Breast epithelium (tissue), 4 donors: ENCODE data around the gene EIF4G2. TPM values are rescaled to one million over a fixed set of nuclear protein-coding genes. Genes with fewer than 3 reads are reported as not detected.
A peak's percentile ranks its signal among the peaks of the same experiment; 100 is the strongest.

Experiments
- DNase-seq, 2 donors: peaks; one replicate each; pipeline ENCODE4 v3.0.0-alpha.2; 2019; ENCODE audit warnings: low spot score in 2 of 2
- H3K27ac ChIP-seq, 2 donors: fragments of 200-600 bp; sonication (generic) in 1 of 2; one replicate each; pipeline ENCODE4 v1.5.1; 2016 to 2019; ENCODE audit warnings: mild to moderate bottlenecking in 1 of 2
- H3K27me3 ChIP-seq, 2 donors: fragments of 200-600 bp; sonication (generic) in 1 of 2; one replicate each; pipeline versions ENCODE4 v1.5.1 to v1.6.0; 2017 to 2019; ENCODE audit warnings: control low read depth in 1 of 2, mild to moderate bottlenecking in 1 of 2
- H3K36me3 ChIP-seq: fragments of 200-600 bp; one replicate; pipeline ENCODE4 v1.5.1; 2019
- H3K4me1 ChIP-seq, 2 donors: fragments of 200-600 bp; sonication (generic); one replicate each; pipeline ENCODE4 v1.5.1; 2016 to 2019; ENCODE audit warnings: control low read depth in 1 of 2
- H3K4me3 ChIP-seq, 3 donors: fragments of 200-600 bp; sonication (generic); 1 replicate in 2 of 3; 2 replicates in 1 of 3; pipeline ENCODE4 v1.5.1; 2016 to 2019; ENCODE audit warnings: mild to moderate bottlenecking in 3 of 3, moderate library complexity in 2 of 3
- H3K9me3 ChIP-seq, 2 donors: fragments of 200-600 bp; sonication (generic) in 1 of 2; one replicate each; pipeline ENCODE4 v1.5.1; 2016 to 2019; ENCODE audit warnings: control low read depth in 1 of 2
- POLR2A ChIP-seq: fragments of 450-650 bp; IDR thresholded peaks from one replicate; pipeline ENCODE4 v1.6.1; 2016; ENCODE audit warnings: antibody characterized with exemption, mild to moderate bottlenecking, moderate library complexity
- POLR2AphosphoS5 ChIP-seq, 3 donors: sonication (generic); formaldehyde crosslinking; IDR thresholded peaks; one replicate each; pipeline ENCODE4 v1.6.1; 2017; ENCODE audit warnings: antibody characterized with exemption in 3 of 3
- intact Hi-C: fragments of 100-400 bp; cut with DNase I; formaldehyde crosslinking; loops from one replicate; pipeline ENCODE4 v1.15.1; 2023; ENCODE audit warnings: low total_unique reads
- total RNA-seq, 3 donors: library from RNA; depleted of rRNA; stranded (reverse); fragments of >200 nt; gene quantifications; one replicate each; pipeline ENCODE4 v1.1.0, GENCODE V29; 2016
- TF ChIP-seq, protein P1 (sequence below), 3 donors: fragments of 450-650 bp; IDR thresholded peaks; one replicate each; pipeline ENCODE4 v1.5.1; 2016 to 2017; ENCODE audit warnings: antibody characterized with exemption in 3 of 3, mild to moderate bottlenecking in 3 of 3, moderate library complexity in 3 of 3

The EIF4G2 gene
- total RNA-seq, 3 donors from 2014 or later, result 385 to 456 (median 416) TPM

DNA sequence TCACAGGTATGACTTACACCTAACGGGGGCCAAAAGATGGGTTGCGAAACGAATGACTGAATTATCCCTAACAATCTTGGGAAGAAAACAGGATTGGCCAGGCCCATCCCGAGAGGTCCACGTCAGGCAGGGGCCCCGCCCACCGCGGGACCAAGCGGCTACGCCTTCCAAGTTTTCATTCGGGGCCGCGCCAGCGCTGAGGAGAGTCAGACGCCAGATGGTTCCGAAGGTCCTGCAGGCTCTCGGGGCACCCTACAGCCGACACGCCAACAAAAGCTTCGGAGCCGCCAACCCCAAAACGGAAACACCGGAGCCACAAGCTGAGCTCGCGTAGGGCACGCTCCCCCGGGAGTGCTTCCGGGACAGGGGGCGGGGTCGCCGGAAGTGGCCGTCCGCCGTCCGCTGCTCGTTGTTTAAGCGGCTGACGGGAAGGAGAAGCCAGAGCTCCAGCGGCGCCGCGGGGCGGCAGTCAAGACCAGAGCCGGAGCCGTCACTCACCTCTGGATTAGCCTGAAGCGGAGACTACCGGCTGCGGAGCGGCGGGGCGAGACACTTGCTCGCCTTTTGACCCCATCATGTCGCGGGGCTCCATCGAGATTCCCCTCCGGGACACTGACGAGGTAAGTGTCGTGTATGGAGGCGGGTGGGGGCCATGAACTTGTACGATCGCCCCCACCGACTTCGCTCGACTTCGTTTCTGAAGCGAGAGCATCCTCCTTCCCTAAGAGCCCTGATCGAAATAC, 57.7 kb downstream of the EIF4G2 start, which contains the start of gene CTR9:
Gene CTR9, plus strand, starts transcription at position 409 of the 743 bp plus-strand sequence. Its CDS starts 167 bp downstream, at position 576.
- peak; percentile 86 to 93 for DNase-seq
- Histone ChIP-seq H3K27me3 (no peaks in the 10 kb centered on the region), H3K9me3 (no peaks in the 10 kb centered on the region), H3K27ac (peak within 1 kb of the TSS; percentile 92 to 93), H3K4me1 (no peaks in the 10 kb centered on the region), H3K4me3 (peak within 1 kb of the TSS; percentile 82 to 95 (median 89)), H3K36me3 (no peaks in the 10 kb centered on the region)
- TF ChIP-seq, protein P1, sequence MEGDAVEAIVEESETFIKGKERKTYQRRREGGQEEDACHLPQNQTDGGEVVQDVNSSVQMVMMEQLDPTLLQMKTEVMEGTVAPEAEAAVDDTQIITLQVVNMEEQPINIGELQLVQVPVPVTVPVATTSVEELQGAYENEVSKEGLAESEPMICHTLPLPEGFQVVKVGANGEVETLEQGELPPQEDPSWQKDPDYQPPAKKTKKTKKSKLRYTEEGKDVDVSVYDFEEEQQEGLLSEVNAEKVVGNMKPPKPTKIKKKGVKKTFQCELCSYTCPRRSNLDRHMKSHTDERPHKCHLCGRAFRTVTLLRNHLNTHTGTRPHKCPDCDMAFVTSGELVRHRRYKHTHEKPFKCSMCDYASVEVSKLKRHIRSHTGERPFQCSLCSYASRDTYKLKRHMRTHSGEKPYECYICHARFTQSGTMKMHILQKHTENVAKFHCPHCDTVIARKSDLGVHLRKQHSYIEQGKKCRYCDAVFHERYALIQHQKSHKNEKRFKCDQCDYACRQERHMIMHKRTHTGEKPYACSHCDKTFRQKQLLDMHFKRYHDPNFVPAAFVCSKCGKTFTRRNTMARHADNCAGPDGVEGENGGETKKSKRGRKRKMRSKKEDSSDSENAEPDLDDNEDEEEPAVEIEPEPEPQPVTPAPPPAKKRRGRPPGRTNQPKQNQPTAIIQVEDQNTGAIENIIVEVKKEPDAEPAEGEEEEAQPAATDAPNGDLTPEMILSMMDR (IDR thresholded peaks at IDR 0.05), result no peak
- TF ChIP-seq POLR2A (peak; percentile 70), POLR2AphosphoS5 (IDR thresholded peaks at IDR 0.05) (peak; percentile 84 to 92 (median 85))
- intact Hi-C loops, result no loop called here

DNA sequence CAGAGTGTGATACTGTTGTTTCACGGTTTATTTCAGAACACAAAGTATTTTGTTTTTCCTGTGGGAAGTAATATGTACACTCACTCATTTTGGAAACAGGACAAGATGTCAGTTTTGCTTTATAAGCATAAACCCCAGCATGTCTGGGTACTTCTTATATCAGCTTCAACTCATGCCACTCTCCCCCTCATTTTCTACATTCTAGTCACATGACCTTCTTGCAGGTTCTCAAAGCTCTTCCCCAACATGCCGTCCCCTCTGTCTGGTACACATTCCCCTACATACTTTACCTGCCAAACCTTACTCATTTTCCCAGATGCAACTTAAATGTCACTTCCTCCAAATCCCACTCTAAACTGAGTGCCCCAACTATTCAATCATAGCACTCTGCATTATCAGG, 59.2 kb downstream of the EIF4G2 start:
- no peaks in the 10 kb centered on the region for H3K27me3 ChIP-seq
- no peak overlapping the region for H3K27ac ChIP-seq
- H3K9me3 ChIP-seq, result no peaks in the 10 kb centered on the region
- no peak for DNase-seq
- no peaks in the 10 kb centered on the region for H3K36me3 ChIP-seq
- H3K4me1 ChIP-seq, result no peaks in the 10 kb centered on the region
- H3K4me3 ChIP-seq, result no peak overlapping the region
- intact Hi-C loops, result no loop called here
- TF ChIP-seq POLR2AphosphoS5 (IDR thresholded peaks at IDR 0.05), result no peak
- no peak for TF ChIP-seq POLR2A
- TF ChIP-seq, protein P1 (IDR thresholded peaks at IDR 0.05), result no peak

DNA sequence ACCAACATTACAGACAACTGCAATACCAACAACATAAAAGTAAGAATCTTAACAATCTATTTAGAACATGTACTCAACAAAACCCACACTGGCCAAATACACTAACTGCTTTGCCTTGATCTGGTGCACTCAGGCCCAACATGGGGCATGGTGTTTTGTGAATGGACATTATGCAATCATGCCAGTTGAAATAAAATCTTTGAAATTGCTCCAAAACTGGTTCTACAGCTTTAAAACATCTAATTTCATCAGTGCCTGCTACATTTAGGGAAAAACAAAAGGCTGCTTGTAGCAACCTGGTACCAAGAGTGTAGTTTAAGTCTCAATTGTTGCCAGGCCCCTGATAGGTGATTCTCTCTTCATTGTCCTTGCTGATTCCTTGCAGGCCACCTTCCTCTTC, 61.0 kb downstream of the EIF4G2 start:
- no peak overlapping the region for H3K27ac ChIP-seq
- H3K4me1 ChIP-seq, result no peaks in the 10 kb centered on the region
- H3K27me3 ChIP-seq, result no peaks in the 10 kb centered on the region
- intact Hi-C loops, result no loop called here
- no peaks in the 10 kb centered on the region for H3K9me3 ChIP-seq
- H3K4me3 ChIP-seq, result no peak overlapping the region
- no peaks in the 10 kb centered on the region for H3K36me3 ChIP-seq
- no peak for DNase-seq
- TF ChIP-seq POLR2A (no peak), POLR2AphosphoS5 (IDR thresholded peaks at IDR 0.05) (no peak)
- TF ChIP-seq, protein P1 (IDR thresholded peaks at IDR 0.05), result no peak

Other genes starting within 250 kb of the EIF4G2 start
- 100 to 1,000 TPM in 1 of 3 donors, 10 to 100 TPM in 2; 39.2 to 218 (median 51.8) TPM for gene LYVE1, start 240.3 kb downstream of the EIF4G2 start, total RNA-seq
- 10 to 100 TPM; 10.1 to 16.1 (median 13.2) TPM for gene IRAG1, start 115.2 kb downstream of the EIF4G2 start, total RNA-seq
- 10 to 100 TPM; 24.6 to 35.0 (median 28.5) TPM for gene CTR9, start 57.7 kb downstream of the EIF4G2 start, total RNA-seq
- gene ZBED5, start 49.1 kb upstream of the EIF4G2 start, total RNA-seq, result 10 to 100 TPM; 29.0 to 55.9 (median 33.8) TPM